ENCODE data around the gene TEN1. TPM values are rescaled to one million over a fixed set of nuclear protein-coding genes. Genes with fewer than 3 reads are reported as not detected.
"Not testable (repeated sequence)": the region's sequence is repeated elsewhere in the genome, so short reads cannot be mapped to it uniquely, and the experiment has no call there.

TEN1 gene
- total RNA-seq, 1 donor from 2014 or later = 7.6 TPM

GRCh38 chr17:76038050-76038449, 59.0 kb downstream of the TEN1 start:
- no peak for ATAC-seq (ENCODE audit: poor library complexity)
- DNase-seq = no peak
- intact Hi-C loops (cut with DNase I) = no loop called here

- intact Hi-C loops (cut with DNase I) = no loop called here
- ATAC-seq (ENCODE audit: poor library complexity) = no peak
- DNase-seq = no peak
Observed at GRCh38 chr17:76039121-76039520, 60.1 kb downstream of the TEN1 start.

GRCh38 chr17:76040376-76040775, 61.3 kb downstream of the TEN1 start:
- intact Hi-C loops (cut with DNase I) = no loop called here
- no peak for ATAC-seq (ENCODE audit: poor library complexity)
- DNase-seq = no peak

GRCh38 chr17:76042868-76043267, 63.8 kb downstream of the TEN1 start:
- ATAC-seq (ENCODE audit: poor library complexity); DNase-seq; intact Hi-C loops (cut with DNase I): not testable (repeated sequence)

GRCh38 chr17:76044475-76045007, 65.5 kb downstream of the TEN1 start:
- DNase-seq; intact Hi-C loops (cut with DNase I); ATAC-seq (ENCODE audit: poor library complexity): not testable (repeated sequence)

- intact Hi-C loops (cut with DNase I) = no loop called here
- DNase-seq (no peak), ATAC-seq (ENCODE audit: poor library complexity) (no peak)
Observed at GRCh38 chr17:76046064-76046463, 67.0 kb downstream of the TEN1 start.

- ATAC-seq (ENCODE audit: poor library complexity) (no peak), DNase-seq (no peak)
- intact Hi-C loops (cut with DNase I) = no loop called here
Observed at GRCh38 chr17:76048025-76048605, 69.1 kb downstream of the TEN1 start.

- ATAC-seq (ENCODE audit: poor library complexity) (no peak), DNase-seq (no peak)
- intact Hi-C loops (cut with DNase I) = no loop called here
Observed at GRCh38 chr17:76048711-76049110, 69.7 kb downstream of the TEN1 start.

- DNase-seq (no peak), ATAC-seq (ENCODE audit: poor library complexity) (no peak)
- intact Hi-C loops (cut with DNase I) = no loop called here
Observed at GRCh38 chr17:76049239-76049638, 70.2 kb downstream of the TEN1 start.

- no peak for DNase-seq
- intact Hi-C loops (cut with DNase I) = no loop called here
- ATAC-seq (ENCODE audit: poor library complexity) = no peak
Observed at GRCh38 chr17:76049836-76050537, 70.9 kb downstream of the TEN1 start.

Other genes with a start within 250 kb of the TEN1 start
- 23.3 TPM for gene GALK1, start 214.0 kb upstream of the TEN1 start, total RNA-seq
- 14.3 TPM for gene UNK, start 194.4 kb upstream of the TEN1 start, total RNA-seq
- gene UNC13D, start 134.8 kb upstream of the TEN1 start, total RNA-seq = 10.6 TPM
- 145 TPM for gene WBP2, start 123.9 kb upstream of the TEN1 start, total RNA-seq
- 33.4 TPM for gene TRIM47, start 100.7 kb upstream of the TEN1 start, total RNA-seq
- 9.1 TPM for gene TRIM65, start 82.3 kb upstream of the TEN1 start, total RNA-seq
- 113 TPM for gene MRPL38, start 74.4 kb upstream of the TEN1 start, total RNA-seq
- 4.7 TPM for gene FBF1, start 38.2 kb upstream of the TEN1 start, total RNA-seq
- gene ACOX1, start 74 bp upstream of the TEN1 start, total RNA-seq = 83.6 TPM
- 1.8 TPM for gene CDK3, start 21.6 kb downstream of the TEN1 start, total RNA-seq
- 0.08 TPM for gene EVPL, start 48.1 kb downstream of the TEN1 start, total RNA-seq
- gene SRP68, start 93.3 kb downstream of the TEN1 start, total RNA-seq = 57.9 TPM
- gene GALR2, start 95.5 kb downstream of the TEN1 start, total RNA-seq = not detected
- gene ZACN, start 99.9 kb downstream of the TEN1 start, total RNA-seq = not detected
- 74.7 TPM for gene EXOC7, start 124.5 kb downstream of the TEN1 start, total RNA-seq
- not detected for gene FOXJ1, start 162.0 kb downstream of the TEN1 start, total RNA-seq